SK-N-SH treated with all-trans-retinoic acid at 6 μM for 48 hours (cell line): Measurements from ENCODE around the gene SLC26A2.

Source experiments
- ATAC-seq: fragments of 200-7000 bp; cut with Tn5 transposase; 3 replicates; pipeline ENCODE4 v1.9.1; 2020; ENCODE audit warnings: mild to moderate bottlenecking, moderate library complexity
- ARNTL ChIP-seq: fragments of 450-650 bp; formaldehyde crosslinking; IDR thresholded peaks from 2 replicates; pipeline ENCODE4 v1.5.0; 2020; ENCODE audit warnings: low read depth, mild to moderate bottlenecking, moderate library complexity, borderline replicate concordance
- BACH2 ChIP-seq: fragments of 250-450 bp; sonication (Bioruptor Pico); IDR thresholded peaks from 2 replicates; pipeline ENCODE4 v1.9.0; 2021; ENCODE audit warnings: mild to moderate bottlenecking, borderline replicate concordance
- CSDC2 ChIP-seq: fragments of 250-450 bp; sonication (Bioruptor Pico); IDR thresholded peaks from 2 replicates; pipeline ENCODE4 v1.5.0; 2020; ENCODE audit warnings: mild to moderate bottlenecking, moderate library complexity
- ESRRG ChIP-seq: fragments of 250-450 bp; sonication (Bioruptor Pico); IDR thresholded peaks from 2 replicates; pipeline ENCODE4 v1.6.1; 2021; ENCODE audit warnings: mild to moderate bottlenecking
- GLIS3 ChIP-seq: fragments of 250-450 bp; sonication (Bioruptor Pico); IDR thresholded peaks from 2 replicates; pipeline ENCODE4 v1.5.0; 2020; ENCODE audit warnings: mild to moderate bottlenecking, moderate library complexity
- ISL1 ChIP-seq: fragments of 250-450 bp; sonication (Bioruptor Pico); IDR thresholded peaks from 2 replicates; pipeline ENCODE4 v2.1.2; 2022; ENCODE audit warnings: mild to moderate bottlenecking, moderate library complexity
- OSR1 ChIP-seq: fragments of 250-450 bp; sonication (Bioruptor Pico); IDR thresholded peaks from 2 replicates; pipeline ENCODE4 v1.8.0; 2022; ENCODE audit warnings: moderate library complexity, mild to moderate bottlenecking, inconsistent platforms
- PPARA ChIP-seq: fragments of 250-450 bp; sonication (Bioruptor Pico); IDR thresholded peaks from 2 replicates; pipeline ENCODE4 v1.5.0; 2020; ENCODE audit warnings: mild to moderate bottlenecking, borderline replicate concordance
- RARB ChIP-seq: fragments of 250-450 bp; sonication (Bioruptor Pico); IDR thresholded peaks from 2 replicates; pipeline ENCODE4 v1.8.0; 2021; ENCODE audit warnings: mild to moderate bottlenecking, moderate library complexity
- SNAI2 ChIP-seq: fragments of 250-450 bp; sonication (Bioruptor Pico); IDR thresholded peaks from 2 replicates; pipeline ENCODE4 v1.5.0; 2020; ENCODE audit warnings: mild to moderate bottlenecking, moderate library complexity
- TOX ChIP-seq: fragments of 250-450 bp; sonication (Bioruptor Pico); IDR thresholded peaks from 2 replicates; pipeline ENCODE4 v1.8.0; 2021; ENCODE audit warnings: mild to moderate bottlenecking, moderate library complexity, borderline replicate concordance
- ZC3H10 ChIP-seq: fragments of 250-450 bp; sonication (Bioruptor Pico); IDR thresholded peaks from 2 replicates; pipeline ENCODE4 v1.5.1; 2021; ENCODE audit warnings: mild to moderate bottlenecking, moderate library complexity
- ZFP3 ChIP-seq: fragments of 250-450 bp; sonication (Bioruptor Pico); IDR thresholded peaks from 2 replicates; pipeline ENCODE4 v1.5.0; 2020; ENCODE audit warnings: mild to moderate bottlenecking, moderate library complexity
- ZFP30 ChIP-seq: fragments of 450-650 bp; formaldehyde crosslinking; IDR thresholded peaks from 2 replicates; pipeline ENCODE4 v1.5.0; 2022; ENCODE audit warnings: mild to moderate bottlenecking, moderate library complexity
- ZNF565 ChIP-seq: fragments of 450-650 bp; formaldehyde crosslinking; conservative IDR thresholded peaks from 2 replicates; pipeline ENCODE4 v1.5.0; 2020; ENCODE audit warnings: low read depth, mild to moderate bottlenecking, moderate library complexity
- ZNF70 ChIP-seq: fragments of 450-650 bp; formaldehyde crosslinking; IDR thresholded peaks from 2 replicates; pipeline ENCODE4 v1.5.0; 2020; ENCODE audit warnings: mild to moderate bottlenecking, moderate library complexity
- ZNF8 ChIP-seq: fragments of 450-650 bp; formaldehyde crosslinking; IDR thresholded peaks from 2 replicates; pipeline ENCODE4 v1.5.0; 2020; ENCODE audit warnings: mild to moderate bottlenecking, moderate library complexity
- TF ChIP-seq, protein P1 (sequence below): fragments of 250-450 bp; sonication (Bioruptor Pico); IDR thresholded peaks from 2 replicates; pipeline ENCODE4 v1.5.0; 2020; ENCODE audit warnings: mild to moderate bottlenecking, moderate library complexity
- TF ChIP-seq, protein P2 (sequence below): fragments of 250-450 bp; sonication (Bioruptor Pico); IDR thresholded peaks from 2 replicates; pipeline ENCODE4 v1.5.1; 2020; ENCODE audit warnings: low read depth, mild to moderate bottlenecking, moderate library complexity
- TF ChIP-seq, protein P3 (sequence below): fragments of 250-450 bp; sonication (Bioruptor Pico); IDR thresholded peaks from 2 replicates; pipeline ENCODE4 v1.5.1; 2021; ENCODE audit warnings: mild to moderate bottlenecking, moderate library complexity
- TF ChIP-seq, protein P4 (sequence below): fragments of 250-450 bp; sonication (Bioruptor Pico); IDR thresholded peaks from 2 replicates; pipeline ENCODE4 v1.8.0; 2020; ENCODE audit warnings: mild to moderate bottlenecking, moderate library complexity, borderline replicate concordance

SLC26A2 gene

DNA sequence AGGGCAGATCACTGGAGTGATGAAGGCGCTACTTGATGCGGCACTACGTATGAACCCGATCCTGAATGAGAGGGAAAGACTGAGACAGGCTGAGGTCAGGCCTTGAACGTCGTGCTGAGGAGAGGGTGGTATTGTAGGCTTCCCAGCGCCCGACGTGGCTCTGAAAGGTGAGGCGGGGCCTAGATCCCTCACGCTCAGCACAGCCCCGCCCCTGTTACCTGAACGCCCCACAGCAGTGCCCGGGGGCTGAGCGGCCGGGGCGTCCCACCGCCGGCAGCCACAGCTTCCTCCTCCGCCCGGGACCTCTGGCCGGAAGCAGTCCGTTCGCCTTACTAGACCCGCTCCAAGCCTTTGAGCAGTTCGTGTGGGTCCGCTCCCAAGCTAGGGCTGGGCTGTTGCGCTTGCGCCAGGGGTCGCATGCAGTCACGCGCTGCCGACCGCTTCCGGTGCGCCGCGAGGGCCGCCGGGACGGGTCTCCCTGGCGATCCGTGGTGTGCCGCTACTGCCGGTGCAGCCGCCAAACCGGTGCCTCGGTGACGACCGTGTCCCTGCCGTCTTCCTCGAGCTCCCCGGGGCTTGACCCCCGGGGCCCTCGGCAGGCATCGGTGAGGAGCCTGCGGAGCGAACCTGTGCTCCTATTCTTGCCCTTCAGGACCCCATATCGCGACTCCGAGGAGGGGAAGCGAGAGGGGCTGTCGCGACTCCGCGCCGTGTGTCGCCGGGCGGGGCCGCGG is 39.9 kb downstream of the SLC26A2 start, which contains the start of the genes HMGXB3 and TIGD6:
Gene HMGXB3, plus strand, starts transcription at position 484 of the 734 bp plus-strand sequence. CDS start 4,114 bp downstream, outside the sequence.
Gene TIGD6, minus strand, starts transcription at position 399 of the 734 bp plus-strand sequence. CDS start 4,306 bp downstream, outside the sequence.
- peak; percentile 92 for ATAC-seq
- no peak for TF ChIP-seq RARB (CRISPR knock-in tag)
- TF ChIP-seq ZNF8 (CRISPR knock-in tag) = no peak
- no peak for TF ChIP-seq OSR1
- TF ChIP-seq TOX (CRISPR knock-in tag) = no peak
- TF ChIP-seq ARNTL = no peak
- TF ChIP-seq ISL1 = no peak
- peak; percentile 53; the same call in 1 of the 2 replicates for TF ChIP-seq ZFP3 (CRISPR knock-in tag)
- TF ChIP-seq PPARA (CRISPR knock-in tag) = no peak
- TF ChIP-seq ZNF70 = no peak
- TF ChIP-seq, all 23 proteins: peak for 1

DNA sequence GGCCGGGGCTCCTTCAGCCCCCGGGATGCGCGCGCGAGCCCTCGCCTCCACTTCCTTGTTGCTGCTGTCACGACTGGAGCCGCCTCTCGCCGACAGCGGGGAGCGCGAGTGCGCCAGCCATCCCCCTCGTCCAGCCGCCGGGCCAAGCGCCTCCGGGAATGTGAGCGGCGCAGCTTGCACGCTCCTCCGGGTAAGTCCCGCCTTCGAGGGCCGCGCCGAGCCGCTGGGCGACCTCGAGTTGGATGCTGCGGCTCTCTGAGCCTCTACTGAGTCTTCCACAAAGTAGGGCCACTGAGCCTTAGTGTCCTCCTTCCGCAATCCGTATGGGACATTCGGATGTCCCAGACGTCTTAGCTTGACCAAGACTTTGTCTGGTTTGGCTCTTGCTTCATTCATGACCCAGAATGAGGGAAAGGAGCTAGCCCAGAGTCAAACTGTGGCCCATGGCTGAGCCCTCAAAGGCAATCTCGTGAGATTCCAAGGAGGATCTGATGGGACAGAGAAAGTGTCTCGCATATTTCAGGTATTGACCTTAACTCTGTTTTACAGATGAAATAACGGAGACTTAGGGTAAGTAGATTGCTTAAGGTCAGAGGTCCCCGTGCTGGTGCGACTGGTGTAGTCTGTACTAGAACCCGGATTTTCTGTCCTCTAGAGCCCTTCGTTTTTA is 40.6 kb downstream of the SLC26A2 start:
- ATAC-seq = peak; percentile 60
- TF ChIP-seq ZNF8 (CRISPR knock-in tag) = no peak
- no peak for TF ChIP-seq TOX (CRISPR knock-in tag)

DNA sequence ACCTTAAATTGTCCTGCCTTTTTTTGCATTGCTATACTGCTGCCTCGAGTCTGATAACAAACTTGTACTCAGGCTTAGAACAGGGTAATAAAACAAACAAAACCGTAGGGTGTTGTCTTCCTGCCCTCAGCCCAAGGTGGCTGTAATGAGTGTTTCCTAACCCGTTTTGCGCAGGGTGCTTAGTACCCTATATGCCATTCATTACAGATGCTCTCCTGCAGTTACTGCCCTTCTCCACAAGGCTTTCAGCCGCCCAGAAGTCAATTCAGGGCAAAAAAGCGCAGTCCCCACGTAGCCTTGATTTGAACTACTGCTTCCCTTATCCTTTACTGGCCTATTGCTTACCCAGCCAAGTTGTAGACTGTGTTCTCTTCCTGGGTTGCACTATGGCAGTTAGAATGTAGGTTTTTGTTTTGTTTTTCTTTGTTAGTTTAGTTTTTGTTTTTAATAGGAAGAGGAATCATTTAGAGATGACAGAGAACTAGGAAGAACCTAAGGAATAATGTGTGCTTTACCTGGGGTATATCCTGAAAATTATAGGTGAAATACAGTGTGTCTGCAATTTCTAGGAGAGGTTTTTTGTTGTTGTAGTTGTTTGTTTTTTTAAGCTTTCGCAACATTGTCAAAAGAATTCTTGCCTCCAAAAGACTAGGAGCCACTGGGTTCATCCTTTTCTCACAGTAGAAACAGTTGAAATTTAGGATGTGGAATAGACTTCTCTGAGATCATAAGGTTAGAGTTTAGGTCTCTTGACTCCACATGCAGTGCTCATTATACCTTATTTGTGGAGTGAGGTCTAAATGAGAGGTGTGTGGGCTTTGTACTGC is 41.3 kb downstream of the SLC26A2 start:
- ATAC-seq = peak; percentile 85
- no peak for TF ChIP-seq GLIS3 (CRISPR knock-in tag)
- TF ChIP-seq ESRRG (CRISPR knock-in tag) = no peak
- TF ChIP-seq BACH2 = no peak
- TF ChIP-seq, protein P1, sequence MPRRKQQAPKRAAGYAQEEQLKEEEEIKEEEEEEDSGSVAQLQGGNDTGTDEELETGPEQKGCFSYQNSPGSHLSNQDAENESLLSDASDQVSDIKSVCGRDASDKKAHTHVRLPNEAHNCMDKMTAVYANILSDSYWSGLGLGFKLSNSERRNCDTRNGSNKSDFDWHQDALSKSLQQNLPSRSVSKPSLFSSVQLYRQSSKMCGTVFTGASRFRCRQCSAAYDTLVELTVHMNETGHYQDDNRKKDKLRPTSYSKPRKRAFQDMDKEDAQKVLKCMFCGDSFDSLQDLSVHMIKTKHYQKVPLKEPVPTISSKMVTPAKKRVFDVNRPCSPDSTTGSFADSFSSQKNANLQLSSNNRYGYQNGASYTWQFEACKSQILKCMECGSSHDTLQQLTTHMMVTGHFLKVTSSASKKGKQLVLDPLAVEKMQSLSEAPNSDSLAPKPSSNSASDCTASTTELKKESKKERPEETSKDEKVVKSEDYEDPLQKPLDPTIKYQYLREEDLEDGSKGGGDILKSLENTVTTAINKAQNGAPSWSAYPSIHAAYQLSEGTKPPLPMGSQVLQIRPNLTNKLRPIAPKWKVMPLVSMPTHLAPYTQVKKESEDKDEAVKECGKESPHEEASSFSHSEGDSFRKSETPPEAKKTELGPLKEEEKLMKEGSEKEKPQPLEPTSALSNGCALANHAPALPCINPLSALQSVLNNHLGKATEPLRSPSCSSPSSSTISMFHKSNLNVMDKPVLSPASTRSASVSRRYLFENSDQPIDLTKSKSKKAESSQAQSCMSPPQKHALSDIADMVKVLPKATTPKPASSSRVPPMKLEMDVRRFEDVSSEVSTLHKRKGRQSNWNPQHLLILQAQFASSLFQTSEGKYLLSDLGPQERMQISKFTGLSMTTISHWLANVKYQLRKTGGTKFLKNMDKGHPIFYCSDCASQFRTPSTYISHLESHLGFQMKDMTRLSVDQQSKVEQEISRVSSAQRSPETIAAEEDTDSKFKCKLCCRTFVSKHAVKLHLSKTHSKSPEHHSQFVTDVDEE (CRISPR knock-in tag) = no peak
- no peak for TF ChIP-seq ARNTL
- TF ChIP-seq ZNF70 = no peak
- TF ChIP-seq ZC3H10 (CRISPR knock-in tag) = no peak
- TF ChIP-seq, protein P2, sequence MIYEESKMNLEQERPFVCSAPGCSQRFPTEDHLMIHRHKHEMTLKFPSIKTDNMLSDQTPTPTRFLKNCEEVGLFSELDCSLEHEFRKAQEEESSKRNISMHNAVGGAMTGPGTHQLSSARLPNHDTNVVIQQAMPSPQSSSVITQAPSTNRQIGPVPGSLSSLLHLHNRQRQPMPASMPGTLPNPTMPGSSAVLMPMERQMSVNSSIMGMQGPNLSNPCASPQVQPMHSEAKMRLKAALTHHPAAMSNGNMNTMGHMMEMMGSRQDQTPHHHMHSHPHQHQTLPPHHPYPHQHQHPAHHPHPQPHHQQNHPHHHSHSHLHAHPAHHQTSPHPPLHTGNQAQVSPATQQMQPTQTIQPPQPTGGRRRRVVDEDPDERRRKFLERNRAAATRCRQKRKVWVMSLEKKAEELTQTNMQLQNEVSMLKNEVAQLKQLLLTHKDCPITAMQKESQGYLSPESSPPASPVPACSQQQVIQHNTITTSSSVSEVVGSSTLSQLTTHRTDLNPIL (CRISPR knock-in tag) = no peak
- TF ChIP-seq, protein P3, sequence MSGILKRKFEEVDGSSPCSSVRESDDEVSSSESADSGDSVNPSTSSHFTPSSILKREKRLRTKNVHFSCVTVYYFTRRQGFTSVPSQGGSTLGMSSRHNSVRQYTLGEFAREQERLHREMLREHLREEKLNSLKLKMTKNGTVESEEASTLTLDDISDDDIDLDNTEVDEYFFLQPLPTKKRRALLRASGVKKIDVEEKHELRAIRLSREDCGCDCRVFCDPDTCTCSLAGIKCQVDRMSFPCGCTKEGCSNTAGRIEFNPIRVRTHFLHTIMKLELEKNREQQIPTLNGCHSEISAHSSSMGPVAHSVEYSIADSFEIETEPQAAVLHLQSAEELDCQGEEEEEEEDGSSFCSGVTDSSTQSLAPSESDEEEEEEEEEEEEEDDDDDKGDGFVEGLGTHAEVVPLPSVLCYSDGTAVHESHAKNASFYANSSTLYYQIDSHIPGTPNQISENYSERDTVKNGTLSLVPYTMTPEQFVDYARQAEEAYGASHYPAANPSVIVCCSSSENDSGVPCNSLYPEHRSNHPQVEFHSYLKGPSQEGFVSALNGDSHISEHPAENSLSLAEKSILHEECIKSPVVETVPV (CRISPR knock-in tag) = no peak
- TF ChIP-seq TOX (CRISPR knock-in tag) = no peak
- TF ChIP-seq ZNF565 = no peak
- no peak for TF ChIP-seq SNAI2 (CRISPR knock-in tag)
- no peak for TF ChIP-seq ZNF8 (CRISPR knock-in tag)
- no peak for TF ChIP-seq ZFP30 (CRISPR knock-in tag)
- no peak for TF ChIP-seq ISL1
- no peak for TF ChIP-seq PPARA (CRISPR knock-in tag)
- no peak for TF ChIP-seq CSDC2

DNA sequence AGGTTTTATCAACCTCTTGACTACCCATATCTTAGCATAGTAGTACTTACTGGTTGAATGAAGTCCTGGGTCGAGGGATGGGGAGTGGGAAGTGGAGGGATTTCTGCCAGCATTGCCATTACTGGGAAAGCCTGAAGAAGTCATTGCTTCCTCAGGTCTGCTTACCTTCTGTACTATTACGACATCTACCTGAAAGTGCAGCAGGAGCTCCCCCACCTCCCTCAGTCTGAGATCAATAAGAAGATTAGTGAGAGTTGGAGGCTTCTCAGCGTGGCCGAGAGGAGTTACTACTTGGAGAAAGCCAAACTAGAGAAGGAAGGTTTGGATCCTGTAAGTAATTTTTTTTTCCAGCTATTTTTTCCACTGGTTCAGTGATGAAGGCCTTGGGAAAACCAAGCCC is 45.8 kb downstream of the SLC26A2 start:
- ATAC-seq = no peak
- TF ChIP-seq ARNTL = no peak
- TF ChIP-seq GLIS3 (CRISPR knock-in tag) = no peak
- TF ChIP-seq RARB (CRISPR knock-in tag) = no peak
- TF ChIP-seq, protein P1 (CRISPR knock-in tag) = no peak
- TF ChIP-seq ZFP30 (CRISPR knock-in tag) = no peak
- TF ChIP-seq, protein P4, sequence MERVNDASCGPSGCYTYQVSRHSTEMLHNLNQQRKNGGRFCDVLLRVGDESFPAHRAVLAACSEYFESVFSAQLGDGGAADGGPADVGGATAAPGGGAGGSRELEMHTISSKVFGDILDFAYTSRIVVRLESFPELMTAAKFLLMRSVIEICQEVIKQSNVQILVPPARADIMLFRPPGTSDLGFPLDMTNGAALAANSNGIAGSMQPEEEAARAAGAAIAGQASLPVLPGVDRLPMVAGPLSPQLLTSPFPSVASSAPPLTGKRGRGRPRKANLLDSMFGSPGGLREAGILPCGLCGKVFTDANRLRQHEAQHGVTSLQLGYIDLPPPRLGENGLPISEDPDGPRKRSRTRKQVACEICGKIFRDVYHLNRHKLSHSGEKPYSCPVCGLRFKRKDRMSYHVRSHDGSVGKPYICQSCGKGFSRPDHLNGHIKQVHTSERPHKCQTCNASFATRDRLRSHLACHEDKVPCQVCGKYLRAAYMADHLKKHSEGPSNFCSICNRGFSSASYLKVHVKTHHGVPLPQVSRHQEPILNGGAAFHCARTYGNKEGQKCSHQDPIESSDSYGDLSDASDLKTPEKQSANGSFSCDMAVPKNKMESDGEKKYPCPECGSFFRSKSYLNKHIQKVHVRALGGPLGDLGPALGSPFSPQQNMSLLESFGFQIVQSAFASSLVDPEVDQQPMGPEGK (CRISPR knock-in tag) = no peak
- no peak for TF ChIP-seq ZC3H10 (CRISPR knock-in tag)
- no peak for TF ChIP-seq BACH2
- no peak for TF ChIP-seq ZNF70
- no peak for TF ChIP-seq ZNF8 (CRISPR knock-in tag)
